GM12864 (cell line): Measurements from ENCODE around the gene SLC16A13.

Source experiments
- DNase-seq: peaks from one replicate; pipeline ENCODE4 v3.0.0-alpha.2; 2011; ENCODE audit warnings: low read depth
- H3K4me3 ChIP-seq: 2 replicates; pipeline ENCODE4 v1.5.1; 2011; ENCODE audit warnings: mild to moderate bottlenecking, low read depth, low read length, control low read depth
- TF ChIP-seq, protein P1 (sequence below): IDR thresholded peaks from 2 replicates; pipeline ENCODE4 v1.5.1; 2011; ENCODE audit warnings: low read depth, mild to moderate bottlenecking, moderate library complexity, low read length, control low read depth, inconsistent platforms; ENCODE audit errors: missing control alignments

Gene SLC16A13

DNA sequence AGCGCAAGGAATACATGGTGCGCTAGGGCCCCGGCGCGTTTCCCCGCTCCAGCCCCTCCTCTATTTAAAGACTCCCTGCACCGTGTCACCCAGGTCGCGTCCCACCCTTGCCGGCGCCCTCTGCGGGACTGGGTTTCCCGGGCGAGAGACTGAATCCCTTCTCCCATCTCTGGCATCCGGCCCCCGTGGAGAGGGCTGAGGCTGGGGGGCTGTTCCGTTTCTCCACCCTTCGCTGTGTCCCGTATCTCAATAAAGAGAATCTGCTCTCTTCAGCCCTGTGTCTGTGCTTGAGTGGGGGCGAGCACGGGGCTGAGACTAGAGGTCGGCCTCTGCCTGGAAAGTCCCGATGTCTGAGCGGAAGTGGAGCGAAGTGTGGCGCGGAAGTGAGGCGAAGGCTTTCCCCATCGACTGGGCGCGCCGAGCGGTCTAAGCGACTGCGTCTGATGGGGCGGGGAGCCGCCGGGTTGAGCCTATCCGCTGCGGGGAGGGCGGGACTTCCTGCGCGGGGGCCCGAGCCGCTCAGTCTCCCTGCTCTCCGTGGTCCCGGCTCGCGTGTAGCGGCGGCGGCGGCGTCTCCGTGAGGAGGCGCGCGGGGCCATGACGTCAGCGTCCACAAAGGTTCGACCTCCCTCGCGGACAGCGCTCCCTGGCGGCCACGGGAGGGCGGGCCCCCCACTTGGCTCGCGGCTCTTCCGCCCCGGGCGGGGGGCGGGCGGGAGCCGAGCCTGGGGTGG, 21.4 kb upstream of the SLC16A13 start:
- DNase-seq, result peak; percentile 89
- H3K4me3 ChIP-seq, result peak overlapping the region; percentile 90
- TF ChIP-seq, protein P1, sequence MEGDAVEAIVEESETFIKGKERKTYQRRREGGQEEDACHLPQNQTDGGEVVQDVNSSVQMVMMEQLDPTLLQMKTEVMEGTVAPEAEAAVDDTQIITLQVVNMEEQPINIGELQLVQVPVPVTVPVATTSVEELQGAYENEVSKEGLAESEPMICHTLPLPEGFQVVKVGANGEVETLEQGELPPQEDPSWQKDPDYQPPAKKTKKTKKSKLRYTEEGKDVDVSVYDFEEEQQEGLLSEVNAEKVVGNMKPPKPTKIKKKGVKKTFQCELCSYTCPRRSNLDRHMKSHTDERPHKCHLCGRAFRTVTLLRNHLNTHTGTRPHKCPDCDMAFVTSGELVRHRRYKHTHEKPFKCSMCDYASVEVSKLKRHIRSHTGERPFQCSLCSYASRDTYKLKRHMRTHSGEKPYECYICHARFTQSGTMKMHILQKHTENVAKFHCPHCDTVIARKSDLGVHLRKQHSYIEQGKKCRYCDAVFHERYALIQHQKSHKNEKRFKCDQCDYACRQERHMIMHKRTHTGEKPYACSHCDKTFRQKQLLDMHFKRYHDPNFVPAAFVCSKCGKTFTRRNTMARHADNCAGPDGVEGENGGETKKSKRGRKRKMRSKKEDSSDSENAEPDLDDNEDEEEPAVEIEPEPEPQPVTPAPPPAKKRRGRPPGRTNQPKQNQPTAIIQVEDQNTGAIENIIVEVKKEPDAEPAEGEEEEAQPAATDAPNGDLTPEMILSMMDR, result peak; percentile 64

DNA sequence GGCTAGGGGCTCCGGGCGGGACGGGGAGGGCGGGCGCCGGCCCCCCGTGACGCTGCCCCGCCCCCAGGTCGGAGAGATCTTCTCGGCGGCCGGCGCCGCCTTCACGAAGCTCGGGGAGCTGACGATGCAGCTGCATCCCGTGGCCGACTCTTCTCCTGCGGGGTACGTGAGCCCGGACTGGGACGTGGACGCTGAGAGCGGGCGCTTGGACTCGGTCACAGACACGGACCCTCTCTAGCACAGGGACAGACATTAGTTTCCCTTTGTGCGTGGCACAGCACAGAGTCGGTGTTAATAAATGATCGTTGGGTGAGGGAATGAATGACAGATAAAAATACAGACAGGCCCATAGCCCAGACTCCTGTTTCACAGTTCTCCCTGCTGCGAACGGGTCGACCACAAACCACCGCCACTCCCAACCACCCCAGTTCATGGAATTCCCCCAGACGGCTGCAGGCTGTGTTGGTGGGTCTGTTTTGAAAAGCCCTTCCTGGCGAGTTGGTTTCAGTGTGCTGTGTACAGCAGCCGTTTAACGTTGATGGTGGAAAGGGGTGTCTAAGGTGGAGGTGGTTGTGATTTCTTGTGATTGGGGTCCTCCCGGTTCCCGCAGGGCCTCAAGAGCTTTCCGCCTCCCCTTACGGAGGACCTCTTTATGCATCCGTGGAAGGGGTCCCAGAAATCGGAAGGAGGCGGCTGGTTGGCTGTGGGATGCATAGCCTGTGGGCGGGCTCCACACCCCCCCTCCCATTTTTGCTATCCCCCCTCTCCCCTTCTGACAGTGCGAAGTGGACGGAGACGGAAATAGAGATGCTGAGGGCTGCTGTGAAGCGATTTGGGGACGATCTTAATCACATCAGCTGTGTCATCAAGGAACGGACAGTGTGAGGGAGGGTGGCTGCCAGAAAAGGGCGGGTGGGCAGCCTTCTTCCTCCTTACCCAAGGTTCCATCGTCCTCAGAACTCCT, 20.5 kb upstream of the SLC16A13 start:
- DNase-seq, result no peak
- H3K4me3 ChIP-seq, result peak overlapping the region; percentile 90
- TF ChIP-seq, protein P1, result no peak

DNA sequence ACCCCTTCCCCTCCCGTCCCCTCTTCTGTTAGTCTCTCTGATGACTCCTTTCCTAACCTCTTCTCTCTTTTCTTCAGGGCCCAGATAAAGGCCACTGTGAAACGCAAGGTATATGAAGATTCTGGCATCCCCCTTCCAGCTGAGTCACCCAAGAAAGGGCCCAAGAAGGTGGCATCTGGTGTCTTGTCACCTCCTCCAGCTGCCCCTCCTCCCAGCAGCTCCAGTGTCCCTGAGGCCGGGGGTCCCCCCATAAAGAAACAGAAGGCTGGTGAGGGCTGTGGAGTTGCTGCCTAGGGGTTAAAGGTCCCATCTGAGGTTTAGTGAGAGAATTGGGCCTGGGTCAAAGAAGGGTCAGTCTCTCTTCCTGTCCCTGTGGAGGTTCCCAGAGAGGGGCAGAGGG, 19.4 kb upstream of the SLC16A13 start:
- DNase-seq, result no peak
- peak overlapping the region; percentile 90; the same call in 1 of the 2 replicates for H3K4me3 ChIP-seq
- TF ChIP-seq, protein P1, result no peak

DNA sequence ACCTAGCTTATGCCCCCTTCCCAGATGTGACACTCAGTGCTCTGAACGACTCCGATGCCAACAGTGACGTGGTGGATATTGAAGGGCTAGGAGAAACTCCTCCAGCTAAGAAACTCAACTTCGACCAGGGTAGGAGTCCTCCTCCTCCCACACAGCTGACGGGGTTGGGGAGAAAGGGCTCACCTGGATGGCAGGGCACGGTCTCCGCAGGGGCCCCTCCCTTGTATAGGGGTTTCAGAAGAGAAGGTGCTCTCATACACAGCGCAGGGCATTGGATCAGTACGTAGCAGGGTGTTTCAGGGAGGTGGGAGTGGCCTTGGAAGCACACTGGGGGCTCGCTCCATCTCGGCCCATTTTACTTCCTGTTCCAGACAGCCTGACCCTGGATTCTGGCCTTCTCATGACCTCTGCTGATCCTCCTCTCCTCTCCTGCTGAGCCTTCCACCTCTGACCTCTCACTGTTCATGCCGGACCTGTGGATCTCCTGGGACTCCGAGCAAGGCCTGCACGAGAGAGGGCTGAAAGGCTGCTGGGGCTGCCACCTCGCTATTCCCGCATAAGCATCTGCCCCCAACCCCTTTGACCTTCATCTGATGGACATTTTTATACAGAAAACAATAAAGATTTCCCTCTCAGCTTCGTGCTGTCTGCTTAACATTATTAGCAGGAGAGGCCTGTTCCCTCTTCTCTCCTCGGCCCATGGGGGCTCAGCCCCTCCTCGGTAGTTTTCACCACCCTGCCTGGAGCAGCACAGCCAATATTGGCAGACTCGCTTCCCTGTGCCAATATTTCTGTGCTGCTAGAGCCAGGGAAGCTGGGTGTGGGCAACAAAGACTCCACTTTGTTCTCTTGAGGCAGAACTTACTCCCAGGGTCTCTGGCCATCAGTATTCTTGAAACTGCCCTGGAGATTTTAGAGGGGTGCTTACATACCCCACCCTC, 18.7 kb upstream of the SLC16A13 start:
- no peak overlapping the region for H3K4me3 ChIP-seq
- TF ChIP-seq, protein P1, result no peak
- DNase-seq, result no peak

DNA sequence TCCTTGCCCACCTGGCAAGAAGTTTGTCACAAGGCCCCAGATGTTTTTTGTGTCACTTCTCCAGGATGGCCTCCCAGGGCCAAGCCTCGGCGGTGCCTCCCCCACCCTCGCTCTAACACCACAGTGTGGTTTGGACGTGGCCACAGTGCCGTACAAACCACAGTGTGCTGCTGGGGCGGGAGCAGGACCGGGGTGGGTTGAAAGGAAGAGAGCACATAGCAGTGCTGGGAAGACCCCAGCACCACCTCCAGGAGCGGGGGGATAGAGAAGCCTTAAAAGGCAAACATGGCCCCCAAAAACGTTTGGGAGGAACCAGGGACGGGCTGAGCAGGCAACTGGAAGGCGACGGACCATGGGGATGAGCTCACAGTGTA, 18.0 kb upstream of the SLC16A13 start:
- TF ChIP-seq, protein P1, result no peak
- DNase-seq, result no peak
- no peak overlapping the region for H3K4me3 ChIP-seq

DNA sequence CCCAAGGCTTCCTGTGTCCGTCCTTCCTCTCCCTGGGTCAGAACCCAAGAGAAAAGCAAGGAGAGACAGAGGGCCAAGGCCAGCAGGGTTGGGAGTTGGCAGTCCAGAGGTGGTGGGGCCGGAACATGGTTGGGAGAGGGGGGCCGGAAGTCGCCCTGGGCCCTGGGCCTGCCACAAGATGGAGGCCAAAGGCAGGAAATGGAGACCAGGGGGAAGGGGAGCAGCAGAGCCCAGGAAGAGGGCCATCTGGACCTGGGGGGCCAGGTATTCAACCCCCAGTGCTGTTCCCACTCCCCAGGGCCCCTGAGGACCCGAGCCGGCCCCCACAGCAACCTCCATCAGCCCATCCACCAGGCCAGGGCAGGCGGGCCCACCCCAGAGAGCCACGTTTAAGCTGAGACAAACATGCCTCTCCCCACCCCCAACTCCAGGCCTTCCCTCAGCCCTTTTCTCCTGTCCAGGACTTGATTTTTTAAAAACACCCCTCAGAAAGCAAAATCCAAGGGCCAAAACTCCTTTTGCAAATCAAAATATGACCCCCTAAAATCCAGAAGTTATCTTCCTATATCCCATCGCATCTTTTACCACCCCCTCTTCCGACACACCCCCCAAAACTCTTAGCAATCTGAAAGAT, 17.4 kb upstream of the SLC16A13 start:
- no peak overlapping the region for H3K4me3 ChIP-seq
- no peak for DNase-seq
- TF ChIP-seq, protein P1, result no peak
